K562 (cell line): ENCODE results near the gene HMGN5. TPM values are rescaled to one million over a fixed set of nuclear protein-coding genes. Genes with fewer than 3 reads are reported as not detected.

Experiments
- ATAC-seq: fragments of 200-7000 bp; cut with Tn5 transposase; 3 replicates; pipeline ENCODE4 v1.9.1; 2020; ENCODE audit warnings: moderate library complexity
- BruUV-seq: library from RNA; stranded (reverse); fragments of 400-500 nt; replicated peaks from 2 replicates; lab custom pipeline; 2021; lab: Mats Ljungman, UMichigan
- CTCF ChIA-PET: fragments of 300-600 bp; formaldehyde crosslinking; extraction: SDS; loops from one replicate; lab custom pipeline; 2021; ENCODE audit warnings: low intra/inter-chr PET ratio; lab: Yijun Ruan, JAX
- POLR2A ChIA-PET: fragments of 300-600, 350-650 bp; sonication (Branson Sonifier 250); formaldehyde crosslinking; extraction: SDS; loops from one replicate; lab custom pipeline; 2021; ENCODE audit warnings: antibody characterized with exemption, inconsistent platforms; lab: Yijun Ruan, JAX
- DNase-seq, 4 experiments: peaks; one replicate each; pipeline versions ENCODE4 v3.0.0 to v3.0.0-alpha.2; 2011 to 2018; ENCODE audit warnings: low spot score in 3 of 4, mixed read lengths in 3 of 4; ENCODE audit errors: extremely low read depth in 1 of 4
- FAIRE-seq: peaks from 2 replicates; lab custom pipeline; 2011; peaks lifted over from hg19 to GRCh38; lab: Jason Lieb, UNC
- H2AFZ ChIP-seq: 2 replicates; pipeline ENCODE4 v1.6.0; 2011; ENCODE audit warnings: low read depth, low read length, control low read depth, inconsistent platforms
- H3K27ac ChIP-seq: fragments of 200-600 bp; 3 replicates; pipeline ENCODE4 v1.8.0; 2011; ENCODE audit warnings: low read depth, mild to moderate bottlenecking, control low read depth, inconsistent platforms, low read length, moderate library complexity, mixed read lengths; ENCODE audit errors: extremely low read depth
- H3K27me3 ChIP-seq, 2 experiments: fragments of 300-600 bp in 1 of 2; 2 replicates in 1 of 2; 3 replicates in 1 of 2; pipeline versions ENCODE4 v1.6.0 to v1.8.0; 2011; ENCODE audit warnings: inconsistent platforms in 2 of 2, low read length in 2 of 2, mild to moderate bottlenecking in 1 of 2, mixed read lengths in 1 of 2, moderate library complexity in 1 of 2; ENCODE audit not compliant: control insufficient read depth in 2 of 2, insufficient read depth in 2 of 2
- H3K36me3 ChIP-seq: fragments of 300-600 bp; 3 replicates; pipeline ENCODE4 v1.8.0; 2011; ENCODE audit warnings: mild to moderate bottlenecking, low read length, inconsistent platforms; ENCODE audit not compliant: control insufficient read depth, insufficient read depth
- H3K4me1 ChIP-seq, 2 experiments: fragments of 200-600 bp in 1 of 2; replicated peaks in 1 of 2; 2 replicates in 1 of 2; 3 replicates in 1 of 2; pipeline versions ENCODE4 v1.5.1 to v1.8.0; 2011; ENCODE audit warnings: inconsistent platforms in 2 of 2, low read length in 2 of 2, mild to moderate bottlenecking in 1 of 2, mixed read lengths in 1 of 2, moderate library complexity in 1 of 2; ENCODE audit not compliant: control insufficient read depth in 2 of 2, insufficient read depth in 2 of 2
- H3K4me2 ChIP-seq: 2 replicates; pipeline ENCODE4 v1.6.1; 2011; ENCODE audit warnings: low read length, control low read depth, inconsistent platforms, mixed read lengths; ENCODE audit not compliant: insufficient read depth
- H3K4me3 ChIP-seq: fragments of 200-600 bp; sonication (generic), shearing (Covaris generic); 2 replicates; pipeline ENCODE4 v1.5.1; 2016; ENCODE audit warnings: control low read depth, inconsistent platforms
- H3K79me2 ChIP-seq: fragments of 200-600 bp; 3 replicates; pipeline ENCODE4 v1.8.0; 2011; ENCODE audit warnings: low read length, inconsistent platforms; ENCODE audit not compliant: control insufficient read depth, insufficient read depth
- H3K9ac ChIP-seq, 2 experiments: 2 replicates each; pipeline versions ENCODE4 v1.6.0 to v1.6.1; 2011; ENCODE audit warnings: low read depth in 2 of 2, low read length in 2 of 2, control low read depth in 1 of 2, inconsistent platforms in 1 of 2, mild to moderate bottlenecking in 1 of 2, mixed read lengths in 1 of 2; ENCODE audit not compliant: insufficient read depth in 1 of 2
- H3K9me1 ChIP-seq: one replicate; pipeline ENCODE4 v1.6.0; 2011; ENCODE audit warnings: inconsistent platforms, mild to moderate bottlenecking, low read length, moderate library complexity; ENCODE audit not compliant: control insufficient read depth, insufficient read depth
- H3K9me3 ChIP-seq: replicated peaks from 2 replicates; pipeline ENCODE4 v1.5.1; 2011; ENCODE audit warnings: low read depth, low read length, inconsistent platforms; ENCODE audit not compliant: control insufficient read depth, insufficient read depth
- H4K20me1 ChIP-seq: replicated peaks from 2 replicates; pipeline ENCODE4 v1.6.1; 2011; ENCODE audit warnings: low read length, inconsistent platforms, mixed read lengths; ENCODE audit not compliant: control insufficient read depth, insufficient read depth
- CREB3L1 ChIP-seq: fragments of 450-650 bp; IDR thresholded peaks from 2 replicates; pipeline ENCODE4 v1.6.1; 2014; ENCODE audit warnings: low read depth, mild to moderate bottlenecking, moderate library complexity, borderline replicate concordance
- ELF2 ChIP-seq: fragments of 250-450 bp; sonication (Bioruptor Pico); IDR thresholded peaks from 2 replicates; pipeline ENCODE4 v1.5.0; 2021; ENCODE audit warnings: mild to moderate bottlenecking
- ETV6 ChIP-seq, 3 experiments: fragments of 150-350 bp in 1 of 3; sonication (generic) in 1 of 3; formaldehyde crosslinking in 1 of 3; IDR thresholded peaks; 2 replicates each; pipeline versions ENCODE4 v1.6.1 to v1.8.0; 2014 to 2022; ENCODE audit warnings: borderline replicate concordance in 2 of 3, low read depth in 2 of 3, antibody characterized with exemption in 1 of 3, low read length in 1 of 3, mild to moderate bottlenecking in 1 of 3, missing genetic modification reagents in 1 of 3
- RBM34 ChIP-seq: fragments of 200-400 bp; formaldehyde crosslinking; IDR thresholded peaks from 2 replicates; pipeline ENCODE4 v1.6.1; 2018; ENCODE audit warnings: low read length, borderline replicate concordance; ENCODE audit not compliant: insufficient read depth
- RFX1 ChIP-seq: fragments of 450-650 bp; IDR thresholded peaks from 2 replicates; pipeline ENCODE4 v1.6.1; 2016; ENCODE audit warnings: mild to moderate bottlenecking, moderate library complexity
- SMARCE1 ChIP-seq: fragments of 450-650 bp; IDR thresholded peaks from 2 replicates; pipeline ENCODE4 v1.7.1; 2016; ENCODE audit warnings: mild to moderate bottlenecking
- SP1 ChIP-seq: sonication (generic); formaldehyde crosslinking; IDR thresholded peaks from 2 replicates; pipeline ENCODE4 v1.8.1; 2022; ENCODE audit warnings: mild to moderate bottlenecking, missing genetic modification reagents
- STAT5B ChIP-seq: fragments of 250-450 bp; sonication (Bioruptor Pico); IDR thresholded peaks from 2 replicates; pipeline ENCODE4 v1.8.0; 2021; ENCODE audit warnings: mild to moderate bottlenecking, inconsistent platforms
- TAF15 ChIP-seq: fragments of 200-400 bp; formaldehyde crosslinking; IDR thresholded peaks from 2 replicates; pipeline ENCODE4 v1.6.1; 2017; ENCODE audit warnings: mild to moderate bottlenecking, low read depth, low read length, moderate library complexity
- WGBS: fragments of 100-300 bp; shearing (Covaris generic); methylation state at CpG from one replicate; pipeline ENCODE4 v1.1.6; 2016; ENCODE audit warnings: low coverage, mixed read lengths; ENCODE audit not compliant: insufficient coverage; ENCODE audit errors: missing lambda C conversion rate; 5-methylcytosine and 5-hydroxymethylcytosine counted together
- in situ Hi-C: fragments of 300-500 bp; cut with MboI; formaldehyde crosslinking; loops from 4 replicates; pipeline ENCODE4 v1.15.0; 2018; ENCODE audit warnings: inconsistent platforms, mixed read lengths
- intact Hi-C: fragments of 100-400 bp; cut with micrococcal nuclease; formaldehyde crosslinking; loops from 2 replicates; pipeline ENCODE4 v1.14.2; 2022
- polyA plus RNA-seq, 8 experiments: library from polyadenylated mRNA; depleted of rRNA in 4 of 8; stranded (reverse) in 5 of 8; unstranded in 3 of 8; fragments of >200 nt; fragmentation: Nextera tagmentation in 2 of 8; fragmentation: Illumina TruSeq in 1 of 8; extraction: Ambion mirVana in 2 of 8; extraction: Trizol in 1 of 8; gene quantifications; 2 replicates each; pipeline versions ENCODE4 v1.2.1 to v1.2.3, GENCODE V29; 2011 to 2014; ENCODE audit warnings: inconsistent platforms in 1 of 8, missing spikeins in 1 of 8
- total RNA-seq, 7 experiments: library from RNA; depleted of rRNA in 6 of 7; stranded (reverse); fragments of >200 nt in 6 of 7; fragmentation: Illumina TruSeq in 2 of 7; extraction: Trizol in 2 of 7; gene quantifications; 2 replicates each; pipeline versions ENCODE4 v1.2.1 to v1.2.3, GENCODE V29; 2011 to 2021; ENCODE audit warnings: low replicate concordance in 1 of 7

HMGN5 gene
- total and polyA plus RNA-seq, 9 of the 15 experiments (the other 6 are each of a cell fraction or from before 2014, with no cell fraction given): 2.5 to 56.1 (median 7.0) TPM

DNA sequence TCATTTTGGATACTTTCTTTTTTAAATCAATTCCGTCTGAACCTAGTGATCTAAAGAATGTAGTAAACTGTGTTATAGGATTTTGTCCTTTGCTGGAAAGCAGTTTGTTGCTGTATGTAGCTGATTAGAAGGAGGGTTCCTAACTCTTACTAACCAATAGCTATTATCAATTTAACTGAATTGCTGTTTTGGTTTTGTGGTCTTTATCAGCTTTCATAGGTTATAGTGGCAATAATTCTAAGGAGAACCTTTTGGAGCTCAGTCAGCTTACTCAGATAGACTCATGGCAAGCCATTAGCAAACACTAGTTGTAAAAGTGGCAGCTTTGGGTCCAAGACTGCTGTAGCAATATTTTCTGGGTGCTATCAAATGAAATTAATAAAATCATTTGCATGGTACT lies 29.8 kb upstream of the HMGN5 start:
- Histone ChIP-seq H2AFZ (no peak overlapping the region), H3K79me2 (no peaks in the 10 kb centered on the region), H4K20me1 (no peaks in the 10 kb centered on the region)
- BruUV-seq: no TSS peak
- TF ChIP-seq SMARCE1: no peak
- no peak for TF ChIP-seq CREB3L1
- no peak for TF ChIP-seq ELF2
- TF ChIP-seq STAT5B (CRISPR knock-in tag): no peak
- no peak for TF ChIP-seq RFX1
- no peak for TF ChIP-seq TAF15
- TF ChIP-seq RBM34: no peak
- TF ChIP-seq SP1 (CRISPR knock-in tag): no peak
- no peak for TF ChIP-seq ETV6 (IDR thresholded peaks at IDR 0.05; ENCODE audit: borderline replicate concordance in 1 of 2, low read depth in 2 of 2, low read length in 1 of 2)
- TF ChIP-seq ETV6 (CRISPR knock-in tag; IDR thresholded peaks at IDR 0.05; ENCODE audit: borderline replicate concordance): no peak
- TF ChIP-seq, all 486 proteins: peak for 0
- DNase-seq: no peak
- Histone ChIP-seq H3K27me3 (no peaks in the 10 kb centered on the region), H3K9me3 (no peaks in the 10 kb centered on the region), H3K4me2 (no peak overlapping the region), H3K27ac (no peak overlapping the region), H3K4me3 (no peak overlapping the region), H3K4me1 (no peaks in the 10 kb centered on the region; a peak in 3 of 5 replicates), H3K9me1 (no peaks in the 10 kb centered on the region), H3K9ac (no peak overlapping the region), H3K36me3 (no peaks in the 10 kb centered on the region)
- CTCF ChIA-PET: no interaction called here
- intact Hi-C loops: no loop called here
- in situ Hi-C loops: no loop called here
- no peak for ATAC-seq
- WGBS: 63% methylated on average over 1 of the region's 1 CpG
- POLR2A ChIA-PET: no interaction called here
- FAIRE-seq: no peak
